H1 (cell line): ENCODE data around the gene STXBP6.

Experiments
- ASH2L ChIP-seq: fragments of 200-600, 300-600 bp; sonication (generic); IDR thresholded peaks from one replicate; pipeline ENCODE4 v1.7.1; 2017; ENCODE audit warnings: low read length
- EZH2 ChIP-seq: fragments of 200-600 bp; sonication (generic); IDR thresholded peaks from 2 replicates; pipeline ENCODE4 v1.7.1; 2012; ENCODE audit warnings: low read depth, mild to moderate bottlenecking, moderate library complexity, low read length, inconsistent platforms; ENCODE audit not compliant: severe bottlenecking
- FOSL1 ChIP-seq: IDR thresholded peaks from 2 replicates; pipeline ENCODE4 v1.6.1; 2011; ENCODE audit warnings: mild to moderate bottlenecking, low read depth, low read length, moderate library complexity; ENCODE audit not compliant: insufficient read depth
- POLR2AphosphoS5 ChIP-seq: IDR thresholded peaks from 2 replicates; pipeline ENCODE4 v1.6.1; 2011; ENCODE audit warnings: low read depth, low read length
- RFX5 ChIP-seq: IDR thresholded peaks from 2 replicates; pipeline ENCODE4 v1.6.1; 2011; ENCODE audit warnings: low read depth, low read length, improper control_type of control experiment, borderline replicate concordance
- SP1 ChIP-seq: IDR thresholded peaks from 2 replicates; pipeline ENCODE4 v1.6.1; 2011; ENCODE audit warnings: low read depth, low read length
- SRF ChIP-seq: IDR thresholded peaks from 2 replicates; pipeline ENCODE4 v1.6.1; 2011; ENCODE audit warnings: mild to moderate bottlenecking, low read depth, low read length, moderate library complexity
- ZNF274 ChIP-seq: IDR thresholded peaks from 2 replicates; pipeline ENCODE4 v1.7.0; 2012; ENCODE audit warnings: low read length, borderline replicate concordance; ENCODE audit errors: extremely low read depth
- TF ChIP-seq, protein P1 (sequence below), 3 experiments: IDR thresholded peaks; 1 replicate in 2 of 3; 2 replicates in 1 of 3; pipeline versions ENCODE4 v1.5.1 to v1.6.1; 2011; ENCODE audit warnings: low read length in 3 of 3, mild to moderate bottlenecking in 3 of 3, inconsistent platforms in 2 of 3, low read depth in 1 of 3, moderate library complexity in 1 of 3; ENCODE audit not compliant: insufficient read depth in 1 of 3; ENCODE audit errors: control extremely low read depth in 1 of 3

DNA sequence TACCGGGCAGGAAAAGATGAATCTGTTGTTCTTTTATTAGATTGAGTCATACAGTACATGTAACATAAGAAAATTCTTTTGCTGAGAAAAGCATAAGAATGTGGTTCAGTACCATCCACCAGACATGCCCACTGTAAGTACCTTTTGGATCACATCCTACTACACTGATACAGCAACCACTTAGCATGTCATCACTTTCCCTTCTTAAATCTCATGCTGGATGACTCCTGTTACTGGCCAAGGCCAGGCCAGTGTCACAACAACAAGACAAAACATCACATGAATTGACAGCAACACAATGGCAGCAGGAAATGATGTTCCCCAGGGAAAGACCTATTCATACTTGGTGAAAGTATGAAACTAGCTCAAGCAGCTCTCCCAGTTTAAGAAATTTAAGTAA, 46.4 kb downstream of the STXBP6 start:
- TF ChIP-seq, protein P1, sequence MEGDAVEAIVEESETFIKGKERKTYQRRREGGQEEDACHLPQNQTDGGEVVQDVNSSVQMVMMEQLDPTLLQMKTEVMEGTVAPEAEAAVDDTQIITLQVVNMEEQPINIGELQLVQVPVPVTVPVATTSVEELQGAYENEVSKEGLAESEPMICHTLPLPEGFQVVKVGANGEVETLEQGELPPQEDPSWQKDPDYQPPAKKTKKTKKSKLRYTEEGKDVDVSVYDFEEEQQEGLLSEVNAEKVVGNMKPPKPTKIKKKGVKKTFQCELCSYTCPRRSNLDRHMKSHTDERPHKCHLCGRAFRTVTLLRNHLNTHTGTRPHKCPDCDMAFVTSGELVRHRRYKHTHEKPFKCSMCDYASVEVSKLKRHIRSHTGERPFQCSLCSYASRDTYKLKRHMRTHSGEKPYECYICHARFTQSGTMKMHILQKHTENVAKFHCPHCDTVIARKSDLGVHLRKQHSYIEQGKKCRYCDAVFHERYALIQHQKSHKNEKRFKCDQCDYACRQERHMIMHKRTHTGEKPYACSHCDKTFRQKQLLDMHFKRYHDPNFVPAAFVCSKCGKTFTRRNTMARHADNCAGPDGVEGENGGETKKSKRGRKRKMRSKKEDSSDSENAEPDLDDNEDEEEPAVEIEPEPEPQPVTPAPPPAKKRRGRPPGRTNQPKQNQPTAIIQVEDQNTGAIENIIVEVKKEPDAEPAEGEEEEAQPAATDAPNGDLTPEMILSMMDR (IDR thresholded peaks at IDR 0.05; ENCODE audit: control extremely low read depth in 1 of 3, insufficient read depth in 1 of 3, low read depth in 1 of 3, low read length in 3 of 3): no peak
- no peak for TF ChIP-seq RFX5
- TF ChIP-seq ASH2L: no peak
- TF ChIP-seq SRF: no peak
- TF ChIP-seq ZNF274: no peak
- no peak for TF ChIP-seq FOSL1
- TF ChIP-seq EZH2: no peak
- TF ChIP-seq POLR2AphosphoS5: no peak
- no peak for TF ChIP-seq SP1
